Measurements from ENCODE around the gene RPL31. TPM values are rescaled to one million over a fixed set of nuclear protein-coding genes. Genes with fewer than 3 reads are reported as not detected.

The RPL31 gene
- total RNA-seq, 4 donors from 2014 or later: 1,010 to 1,120 (median 1,024) TPM

GRCh38 chr2:100956081-100956480 lies 46.0 kb upstream of the RPL31 start:
- no peaks in the 10 kb centered on the region for H3K27me3 ChIP-seq
- no peak overlapping the region for H3K27ac ChIP-seq
- no peak for TF ChIP-seq POLR2A (IDR thresholded peaks at IDR 0.05)
- TF ChIP-seq CTCF (IDR thresholded peaks at IDR 0.05): no peak
- no peak for TF ChIP-seq EP300 (IDR thresholded peaks at IDR 0.05)
- no peak for DNase-seq (ENCODE audit: low spot score in 2 of 2)
- H3K9me3 ChIP-seq: no peaks in the 10 kb centered on the region
- H3K4me1 ChIP-seq: peaks cover 0 to 13% (median 0%) of the 10 kb centered on the region in 4 donors
- no peak overlapping the region for H3K4me3 ChIP-seq
- H3K36me3 ChIP-seq: no peaks in the 10 kb centered on the region
- WGBS, 2 donors: 92 to 95% methylated on average over 5 of the region's 5 CpGs

GRCh38 chr2:100957996-100958653 lies 44.0 kb upstream of the RPL31 start:
- Histone ChIP-seq H3K36me3 (no peaks in the 10 kb centered on the region), H3K4me1 (peaks cover 0 to 13% (median 0%) of the 10 kb centered on the region in 4 donors), H3K27me3 (no peaks in the 10 kb centered on the region), H3K27ac (no peak overlapping the region), H3K4me3 (no peak overlapping the region), H3K9me3 (no peaks in the 10 kb centered on the region)
- WGBS, 2 donors: 51 to 64% methylated on average over 16 of the region's 16 CpGs
- no peak for TF ChIP-seq CTCF (IDR thresholded peaks at IDR 0.05)
- peak in 1 of 2 donors; percentile 79 for TF ChIP-seq EP300 (IDR thresholded peaks at IDR 0.05)
- DNase-seq (ENCODE audit: low spot score in 2 of 2): peak in 1 of 2 donors; percentile 71

- Histone ChIP-seq H3K27me3 (no peaks in the 10 kb centered on the region), H3K4me3 (no peak overlapping the region), H3K27ac (no peak overlapping the region), H3K4me1 (peaks cover 0 to 13% (median 0%) of the 10 kb centered on the region in 4 donors), H3K9me3 (no peaks in the 10 kb centered on the region), H3K36me3 (no peaks in the 10 kb centered on the region)
- DNase-seq (ENCODE audit: low spot score in 2 of 2): no peak
- TF ChIP-seq CTCF (IDR thresholded peaks at IDR 0.05) (no peak), EP300 (IDR thresholded peaks at IDR 0.05) (no peak), POLR2A (IDR thresholded peaks at IDR 0.05) (no peak)
- 42 to 49% methylated on average over 6 of the region's 6 CpGs for WGBS, 2 donors
Observed at GRCh38 chr2:100959225-100959880, 42.7 kb upstream of the RPL31 start.

- Histone ChIP-seq H3K4me3 (no peak overlapping the region), H3K4me1 (peaks cover 0 to 13% (median 0%) of the 10 kb centered on the region in 4 donors), H3K36me3 (no peaks in the 10 kb centered on the region), H3K27me3 (no peaks in the 10 kb centered on the region), H3K27ac (no peak overlapping the region), H3K9me3 (no peaks in the 10 kb centered on the region)
- 78 to 82% methylated on average over 4 of the region's 4 CpGs for WGBS, 2 donors
- no peak for DNase-seq (ENCODE audit: low spot score in 2 of 2)
- TF ChIP-seq EP300 (IDR thresholded peaks at IDR 0.05) (no peak), POLR2A (IDR thresholded peaks at IDR 0.05) (no peak), CTCF (IDR thresholded peaks at IDR 0.05) (no peak)
Observed at GRCh38 chr2:100960688-100961087, 41.4 kb upstream of the RPL31 start.

- no peaks in the 10 kb centered on the region for H3K27me3 ChIP-seq
- no peak overlapping the region for H3K4me3 ChIP-seq
- no peak for DNase-seq (ENCODE audit: low spot score in 2 of 2)
- H3K4me1 ChIP-seq: peaks cover 0 to 10% (median 0%) of the 10 kb centered on the region in 4 donors
- TF ChIP-seq EP300 (IDR thresholded peaks at IDR 0.05): no peak
- TF ChIP-seq CTCF (IDR thresholded peaks at IDR 0.05): no peak
- TF ChIP-seq POLR2A (IDR thresholded peaks at IDR 0.05): no peak
- no peaks in the 10 kb centered on the region for H3K36me3 ChIP-seq
- WGBS, 2 donors: 79 to 92% methylated on average over 12 of the region's 12 CpGs
- no peak overlapping the region for H3K27ac ChIP-seq
- H3K9me3 ChIP-seq: no peaks in the 10 kb centered on the region
Observed at GRCh38 chr2:100962366-100963025, 39.6 kb upstream of the RPL31 start.
